ENCODE measurements around the gene ACOT13. TPM values are rescaled to one million over a fixed set of nuclear protein-coding genes. Genes with fewer than 3 reads are reported as not detected.
"Not testable (repeated sequence)": the region's sequence is repeated elsewhere in the genome, so short reads cannot be mapped to it uniquely, and the experiment has no call there.

The ACOT13 gene
- total and polyA plus RNA-seq, 9 donors, result 3.4 to 32.2 (median 9.8) TPM

GRCh38 chr6:24743265-24743943, 76.5 kb downstream of the ACOT13 start:
- Histone ChIP-seq H3K9me3 (no peaks in the 10 kb centered on the region), H3K27me3 (no peaks in the 10 kb centered on the region), H3K36me3 (no peaks in the 10 kb centered on the region), H3K4me1 (ENCODE audit: insufficient read depth) (no peaks in the 10 kb centered on the region), H3K27ac (no peak overlapping the region), H3K4me3 (no peak overlapping the region)
- TF ChIP-seq EP300 (IDR thresholded peaks at IDR 0.05), result no peak
- intact Hi-C loops (cut with DNase I), result no loop called here
- WGBS, 3 donors, result 57 to 68% (median 64%) methylated on average over 2 of the region's 2 CpGs
- DNase-seq, result no peak

DNA sequence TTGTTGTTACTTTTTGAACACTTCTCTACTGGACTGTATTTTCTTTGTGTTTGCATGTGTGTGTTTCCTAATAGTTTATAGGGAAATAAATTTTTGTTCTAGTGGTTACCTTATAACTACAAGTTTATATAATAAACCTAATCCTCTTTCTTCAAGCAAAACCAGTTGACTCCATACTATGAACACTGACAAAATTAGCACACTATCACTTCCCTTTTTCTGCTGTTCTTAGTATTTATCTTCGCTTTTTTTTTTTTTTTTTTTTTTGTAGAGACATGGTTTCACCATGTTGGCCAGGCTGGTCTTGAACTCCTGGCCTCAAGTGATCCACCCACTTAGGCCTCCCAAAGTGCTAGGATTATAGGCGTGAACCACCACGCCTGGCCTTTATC, 77.1 kb downstream of the ACOT13 start:
- intact Hi-C loops (cut with DNase I), result no loop called here
- DNase-seq, result no peak

GRCh38 chr6:24744911-24745310, 78.0 kb downstream of the ACOT13 start:
- no peaks in the 10 kb centered on the region for H3K4me1 ChIP-seq (ENCODE audit: insufficient read depth)
- no peaks in the 10 kb centered on the region for H3K9me3 ChIP-seq
- H3K4me3 ChIP-seq, result no peak overlapping the region
- H3K27ac ChIP-seq, result no peak overlapping the region
- no peak for DNase-seq
- intact Hi-C loops (cut with DNase I), result no loop called here
- no peak for TF ChIP-seq EP300 (IDR thresholded peaks at IDR 0.05)
- no peak for TF ChIP-seq POLR2A (IDR thresholded peaks at IDR 0.05)
- TF ChIP-seq, protein P1, sequence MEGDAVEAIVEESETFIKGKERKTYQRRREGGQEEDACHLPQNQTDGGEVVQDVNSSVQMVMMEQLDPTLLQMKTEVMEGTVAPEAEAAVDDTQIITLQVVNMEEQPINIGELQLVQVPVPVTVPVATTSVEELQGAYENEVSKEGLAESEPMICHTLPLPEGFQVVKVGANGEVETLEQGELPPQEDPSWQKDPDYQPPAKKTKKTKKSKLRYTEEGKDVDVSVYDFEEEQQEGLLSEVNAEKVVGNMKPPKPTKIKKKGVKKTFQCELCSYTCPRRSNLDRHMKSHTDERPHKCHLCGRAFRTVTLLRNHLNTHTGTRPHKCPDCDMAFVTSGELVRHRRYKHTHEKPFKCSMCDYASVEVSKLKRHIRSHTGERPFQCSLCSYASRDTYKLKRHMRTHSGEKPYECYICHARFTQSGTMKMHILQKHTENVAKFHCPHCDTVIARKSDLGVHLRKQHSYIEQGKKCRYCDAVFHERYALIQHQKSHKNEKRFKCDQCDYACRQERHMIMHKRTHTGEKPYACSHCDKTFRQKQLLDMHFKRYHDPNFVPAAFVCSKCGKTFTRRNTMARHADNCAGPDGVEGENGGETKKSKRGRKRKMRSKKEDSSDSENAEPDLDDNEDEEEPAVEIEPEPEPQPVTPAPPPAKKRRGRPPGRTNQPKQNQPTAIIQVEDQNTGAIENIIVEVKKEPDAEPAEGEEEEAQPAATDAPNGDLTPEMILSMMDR (IDR thresholded peaks at IDR 0.05), result no peak
- H3K27me3 ChIP-seq, result no peaks in the 10 kb centered on the region
- 70 to 88% (median 83%) methylated on average over 5 of the region's 5 CpGs for WGBS, 3 donors
- no peaks in the 10 kb centered on the region for H3K36me3 ChIP-seq

More for the DNA sequence above, 77.1 kb downstream of the ACOT13 start:
- no peaks in the 10 kb centered on the region for H3K27me3 ChIP-seq
- no peaks in the 10 kb centered on the region for H3K4me1 ChIP-seq (ENCODE audit: insufficient read depth)
- no peaks in the 10 kb centered on the region for H3K9me3 ChIP-seq
- 89 to 93% (median 91%) methylated on average over 3 of the region's 3 CpGs for WGBS, 3 donors
- H3K4me3 ChIP-seq, result no peak overlapping the region
- TF ChIP-seq EP300 (IDR thresholded peaks at IDR 0.05) (no peak), POLR2A (IDR thresholded peaks at IDR 0.05) (no peak)
- TF ChIP-seq, protein P1 (IDR thresholded peaks at IDR 0.05), result no peak
- H3K36me3 ChIP-seq, result no peaks in the 10 kb centered on the region
- H3K27ac ChIP-seq, result no peak overlapping the region

DNA sequence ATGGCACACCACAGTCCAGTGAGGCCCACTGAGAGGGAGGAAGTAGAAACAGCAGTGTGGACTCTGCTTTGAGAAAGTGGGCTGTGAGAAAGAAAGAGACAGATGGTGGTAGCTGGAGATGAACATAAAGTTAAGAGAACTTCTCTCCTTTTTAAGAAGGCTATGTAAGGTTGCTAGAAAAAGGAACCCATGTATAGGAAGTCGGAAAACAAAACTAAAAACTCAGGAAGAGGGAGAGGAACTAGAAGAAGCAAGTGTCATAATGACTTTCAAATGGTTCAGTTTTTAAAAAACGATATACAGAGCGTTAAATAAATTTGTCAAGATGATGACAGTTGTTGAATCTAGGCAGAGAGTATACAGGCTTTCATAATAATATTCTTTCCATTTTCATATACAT, 82.4 kb downstream of the ACOT13 start:
- Histone ChIP-seq H3K4me3 (no peak overlapping the region), H3K27me3 (no peaks in the 10 kb centered on the region), H3K4me1 (ENCODE audit: insufficient read depth) (no peaks in the 10 kb centered on the region), H3K27ac (no peak overlapping the region), H3K36me3 (no peaks in the 10 kb centered on the region), H3K9me3 (no peaks in the 10 kb centered on the region)
- WGBS, 3 donors, result 84 to 86% (median 85%) methylated on average over 3 of the region's 3 CpGs
- intact Hi-C loops (cut with DNase I), result no loop called here
- no peak for DNase-seq
- no peak for TF ChIP-seq EP300 (IDR thresholded peaks at IDR 0.05)
- no peak for TF ChIP-seq POLR2A (IDR thresholded peaks at IDR 0.05)
- TF ChIP-seq, protein P1 (IDR thresholded peaks at IDR 0.05), result no peak

DNA sequence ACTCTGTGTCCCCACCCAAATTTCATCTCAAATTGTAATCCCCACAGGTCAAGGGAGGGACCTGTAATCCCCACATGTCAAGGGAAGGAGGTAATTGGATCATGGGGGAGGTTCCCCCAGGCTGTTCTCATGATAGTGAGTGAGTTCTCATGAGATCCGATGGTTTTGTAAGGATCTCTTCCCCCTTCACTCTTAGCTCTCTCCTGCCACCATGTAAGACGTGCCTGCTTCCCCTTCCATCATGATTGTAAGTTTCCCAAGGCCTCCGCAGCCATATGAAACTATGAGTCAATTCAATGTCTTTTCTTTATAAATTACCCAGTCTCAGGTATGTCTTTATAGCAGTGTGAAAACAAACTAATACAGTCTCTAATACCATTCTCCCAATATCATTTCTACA, 84.0 kb downstream of the ACOT13 start:
- intact Hi-C loops (cut with DNase I); H3K27ac ChIP-seq; H3K36me3 ChIP-seq; H3K9me3 ChIP-seq; H3K27me3 ChIP-seq; H3K4me3 ChIP-seq; DNase-seq; H3K4me1 ChIP-seq (ENCODE audit: insufficient read depth): not testable (repeated sequence)
- 82 to 86% (median 84%) methylated on average over 3 of the region's 3 CpGs for WGBS, 3 donors
